ENCODE measurements around the gene DLGAP4.

DLGAP4 gene

DNA sequence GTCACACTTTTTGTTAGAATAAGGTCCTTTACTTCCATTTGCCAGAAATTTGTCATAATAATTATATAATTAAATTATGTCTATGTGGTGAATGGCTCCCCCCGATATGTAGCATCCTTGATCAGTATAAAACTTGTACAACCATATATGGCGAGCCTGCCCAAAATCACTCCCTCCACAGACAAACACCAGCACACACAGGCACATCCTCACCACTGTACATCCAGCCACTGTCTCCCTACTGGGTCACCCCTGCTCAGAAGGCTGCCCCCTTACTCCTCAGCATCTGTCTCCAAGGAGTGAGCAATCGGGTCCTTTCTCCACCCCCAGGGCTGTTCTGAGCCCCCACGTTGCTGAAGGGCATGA lies 148.2 kb downstream of the DLGAP4 start:
- no peak for TF ChIP-seq CTCF (IDR thresholded peaks at IDR 0.05; ENCODE audit: insufficient read depth, low read depth, low read length, missing control alignments)
- no peak overlapping the region for H3K4me3 ChIP-seq (ENCODE audit: low read depth, low read length)
- DNase-seq (ENCODE audit: low read depth): no peak

DNA sequence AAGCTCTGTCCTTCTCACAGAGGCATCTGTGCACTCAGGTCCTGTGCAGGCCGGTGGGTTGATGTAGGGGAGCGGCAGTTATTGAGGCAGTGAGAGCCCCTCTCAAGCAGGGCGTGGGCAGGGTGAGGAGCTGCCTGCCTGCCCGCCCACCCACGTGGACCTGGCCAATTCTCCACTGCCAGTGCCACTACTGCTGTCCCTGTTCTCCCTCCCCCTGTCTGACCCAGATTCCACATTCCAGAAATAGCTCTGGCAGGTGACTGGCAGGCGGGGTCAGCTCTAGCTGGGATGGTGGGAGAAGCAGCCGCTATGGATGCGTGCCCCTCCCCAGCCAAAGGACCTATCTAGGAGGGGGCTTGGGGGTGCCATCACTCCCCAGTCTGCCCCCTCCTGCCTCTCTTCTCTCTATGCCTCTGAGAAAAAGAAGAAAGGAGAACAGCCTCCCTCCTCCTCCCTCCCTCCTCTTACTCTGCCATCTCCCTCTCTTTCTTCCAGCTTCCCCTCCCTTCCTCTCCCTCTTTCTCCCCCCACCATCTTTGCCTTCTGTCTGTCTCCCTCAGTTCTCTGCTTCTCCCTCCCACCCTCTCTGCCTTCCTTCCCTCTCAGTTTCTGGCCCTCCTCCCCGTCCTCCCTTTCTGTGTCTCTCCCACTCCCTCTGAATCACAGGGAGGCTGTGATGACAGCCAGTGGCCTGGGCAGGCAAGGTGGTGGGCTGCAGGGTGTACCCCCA lies 148.7 kb downstream of the DLGAP4 start:
- no peak for TF ChIP-seq CTCF (IDR thresholded peaks at IDR 0.05; ENCODE audit: insufficient read depth, low read depth, low read length, missing control alignments)
- no peak for DNase-seq (ENCODE audit: low read depth)
- no peak overlapping the region for H3K4me3 ChIP-seq (ENCODE audit: low read depth, low read length)

- no peak for TF ChIP-seq CTCF (IDR thresholded peaks at IDR 0.05; ENCODE audit: insufficient read depth, low read depth, low read length, missing control alignments)
- DNase-seq (ENCODE audit: low read depth): no peak
- H3K4me3 ChIP-seq (ENCODE audit: low read depth, low read length): no peak overlapping the region
These were observed 150.0 kb downstream of the DLGAP4 start for GRCh38 chr20:36455972-36456625.

- no peak for TF ChIP-seq CTCF (IDR thresholded peaks at IDR 0.05; ENCODE audit: insufficient read depth, low read depth, low read length, missing control alignments)
- H3K4me3 ChIP-seq (ENCODE audit: low read depth, low read length): peak overlapping the region; percentile 74
- peak; percentile 96 for DNase-seq (ENCODE audit: low read depth)
These were observed 154.8 kb downstream of the DLGAP4 start for GRCh38 chr20:36460648-36461599.

- DNase-seq (ENCODE audit: low read depth): peak; percentile 61
- H3K4me3 ChIP-seq (ENCODE audit: low read depth, low read length): peak overlapping the region; percentile 96
- TF ChIP-seq CTCF (IDR thresholded peaks at IDR 0.05; ENCODE audit: insufficient read depth, low read depth, low read length, missing control alignments): no peak
These were observed 155.7 kb downstream of the DLGAP4 start for GRCh38 chr20:36461600-36462439.

Data from GM12865 (cell line).